Limb (tissue), 2 donors: ENCODE measurements around the gene ERO1A.

Experiments
- DNase-seq, 2 donors: peaks; one replicate each; pipeline ENCODE4 v3.0.0-alpha.2; 2016; ENCODE audit errors: extremely low spot score in 2 of 2

Gene ERO1A

DNA sequence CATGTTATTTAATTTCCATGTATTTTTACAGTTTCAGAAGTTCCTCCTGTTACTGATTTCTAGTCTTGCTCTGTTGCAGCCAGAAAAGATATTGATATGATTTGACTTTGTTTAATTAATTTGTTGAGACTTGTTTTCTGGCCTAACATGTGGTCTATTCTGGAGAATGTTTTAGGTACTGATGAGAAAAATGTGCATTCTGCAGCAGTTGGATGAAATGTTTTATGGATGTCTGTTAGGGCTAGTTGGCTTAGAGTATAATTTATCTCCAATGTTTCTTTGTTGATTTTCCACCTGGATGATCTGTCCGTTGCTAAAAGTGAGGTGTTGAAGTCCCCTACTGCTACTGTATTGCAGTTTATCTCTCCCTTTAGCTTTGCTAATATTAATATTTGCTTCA lies 88.3 kb downstream of the ERO1A start:
- DNase-seq, result no peak

DNA sequence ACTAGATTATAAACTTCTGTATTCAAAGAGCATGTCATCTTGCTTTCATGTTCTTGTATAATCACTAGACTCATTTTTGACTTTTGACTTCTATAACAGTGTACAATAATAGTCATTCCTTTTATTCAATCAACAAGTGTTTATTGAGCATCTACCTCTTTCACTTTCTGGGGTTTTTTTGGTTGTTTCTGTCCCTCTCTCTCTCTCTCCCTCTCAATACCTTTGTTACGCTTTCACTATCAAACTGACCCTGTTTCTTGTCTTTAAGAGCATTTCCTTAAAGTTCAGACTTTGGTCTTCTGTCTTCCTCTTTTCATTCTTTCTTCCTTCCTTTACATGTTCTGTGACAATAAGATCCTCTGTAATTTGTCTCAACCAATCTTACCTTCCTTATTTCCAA lies 93.2 kb downstream of the ERO1A start:
- no peak for DNase-seq

DNA sequence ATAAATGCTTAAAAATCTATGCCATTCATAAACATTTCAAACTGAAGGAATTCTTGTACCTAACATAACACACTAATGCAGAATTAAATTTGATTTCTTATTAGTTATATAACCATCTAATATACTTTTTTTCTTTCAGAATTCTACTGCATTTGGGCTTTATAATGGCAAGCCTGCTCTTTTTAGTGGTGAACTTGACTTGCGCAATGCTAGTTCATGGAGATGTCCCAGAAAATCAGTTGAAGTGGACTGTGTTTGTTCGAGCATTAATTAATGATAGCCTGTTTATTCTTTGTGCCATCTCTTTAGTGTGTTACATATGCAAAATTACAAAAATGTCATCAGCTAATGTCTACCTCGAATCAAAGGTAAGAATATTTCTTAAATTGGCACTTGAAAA lies 95.4 kb downstream of the ERO1A start:
- DNase-seq, result no peak

GRCh38 chr14:52598568-52598967 lies 96.8 kb downstream of the ERO1A start:
- no peak for DNase-seq

- no peak for DNase-seq
Observed at GRCh38 chr14:52596861-52597260, 98.5 kb downstream of the ERO1A start.

DNA sequence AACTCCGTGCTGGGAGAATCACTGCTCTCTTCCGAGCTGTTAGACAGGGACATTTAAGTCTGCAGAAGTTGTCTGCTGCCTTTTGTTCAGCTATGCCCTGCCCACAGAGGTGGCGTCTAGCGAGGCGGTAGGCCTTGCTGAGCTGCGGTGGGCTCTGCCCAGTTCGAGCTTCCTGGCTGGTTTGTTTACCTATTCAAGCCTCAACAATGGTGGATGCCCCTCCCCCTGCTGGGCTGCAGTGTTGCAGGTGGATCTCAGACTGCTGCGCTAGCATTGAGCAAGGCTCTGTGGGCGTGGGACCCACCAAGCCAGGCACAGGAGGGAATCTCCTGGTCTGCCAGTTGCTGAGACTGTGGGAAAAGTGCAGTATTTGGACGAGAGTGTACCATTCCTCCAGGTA lies 99.0 kb downstream of the ERO1A start:
- no peak for DNase-seq

DNA sequence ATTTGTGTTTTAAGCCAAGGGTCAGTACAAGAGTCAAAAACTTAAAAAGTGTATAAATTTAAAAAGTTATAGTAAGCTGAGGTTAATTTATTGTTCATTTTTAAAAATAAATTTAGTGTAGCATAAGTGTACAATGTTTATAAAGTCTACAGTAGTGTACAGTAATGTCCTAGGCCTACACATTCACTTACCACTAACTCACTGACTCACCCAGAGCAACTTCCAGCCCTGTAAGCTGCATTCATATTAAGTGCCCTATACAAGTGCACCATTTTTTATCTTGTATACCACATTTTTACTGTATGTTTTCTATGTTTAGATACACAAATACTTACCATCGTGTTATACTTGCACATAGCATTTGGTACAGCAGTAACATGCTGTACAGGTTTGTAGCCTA lies 105.0 kb downstream of the ERO1A start:
- DNase-seq, result no peak
